ENCODE data around the gene RBBP5. TPM values are rescaled to one million over a fixed set of nuclear protein-coding genes. Genes with fewer than 3 reads are reported as not detected.

The RBBP5 gene
- total and polyA plus RNA-seq, 2 of the 4 experiments (the other 2 are of a cell fraction) = 7.3 to 37.5 TPM

- no peaks in the 10 kb centered on the region for H3K9me3 ChIP-seq (ENCODE audit: control insufficient read depth, insufficient read depth, low read length)
- no peaks in the 10 kb centered on the region for H3K36me3 ChIP-seq (ENCODE audit: control insufficient read depth, insufficient read depth, low read length)
- intact Hi-C loops (cut with micrococcal nuclease) (no loop called here), dilution Hi-C loops (cut with HindIII; ENCODE audit: low sequenced_read_pairs, unreplicated experiment) (no loop called here), in situ Hi-C loops (cut with MboI; ENCODE audit: low sequenced_read_pairs) (no loop called here)
- H3K56ac ChIP-seq (ENCODE audit: extremely low read depth, insufficient read depth, low read length) = no peak overlapping the region
- ChIA-PET CTCF (no interaction called here), POLR2A (ENCODE audit: unreplicated experiment) (no interaction called here)
- no peak overlapping the region for H2BK5ac ChIP-seq (ENCODE audit: low read depth, low read length, poor library complexity, severe bottlenecking)
- WGBS, 2 experiments (ENCODE audit: extremely low coverage in 2 of 2, insufficient read length in 1 of 2) = no CpG with 5 or more reads among the region's 9 CpGs
- H3K9me1 ChIP-seq (ENCODE audit: insufficient read depth, low read length) = no peaks in the 10 kb centered on the region
- no peaks in the 10 kb centered on the region for H3K79me1 ChIP-seq (ENCODE audit: low read depth in 1 of 2, low read length in 2 of 2)
- no peak overlapping the region for H2AFZ ChIP-seq (replicated peaks; ENCODE audit: low read length, poor library complexity)
- DNase-seq = no peak
- H2BK20ac ChIP-seq (ENCODE audit: low read depth, low read length) = no peak overlapping the region
- no peak overlapping the region for H3K14ac ChIP-seq (replicated peaks; ENCODE audit: low read depth, low read length)
- H3K27me3 ChIP-seq (ENCODE audit: control insufficient read depth, insufficient read depth, low read length) = peaks cover 28% of the 10 kb centered on the region
- no peak overlapping the region for H4K8ac ChIP-seq (ENCODE audit: low read depth in 2 of 2, low read length in 2 of 2)
- no peak overlapping the region for H3K23ac ChIP-seq (ENCODE audit: low read depth, low read length)
- H3K18ac ChIP-seq (ENCODE audit: low read depth, low read length) = no peak overlapping the region
- TF ChIP-seq CEBPB (IDR thresholded peaks at IDR 0.05; ENCODE audit: low read depth, low read length) (no peak), MXI1 (IDR thresholded peaks at IDR 0.05; ENCODE audit: borderline replicate concordance, low read depth, low read length) (no peak), ELK1 (IDR thresholded peaks at IDR 0.05; ENCODE audit: borderline replicate concordance, low read depth, low read length) (no peak), MAZ (IDR thresholded peaks at IDR 0.05; ENCODE audit: borderline replicate concordance, low read depth, low read length) (no peak), BHLHE40 (IDR thresholded peaks at IDR 0.05; ENCODE audit: low read depth, low read length) (no peak), NFE2L2 (IDR thresholded peaks at IDR 0.05; ENCODE audit: low read depth, low read length) (no peak), CTCF (conservative IDR thresholded peaks at IDR 0.05; ENCODE audit: low read depth, low read length) (no peak), RFX5 (IDR thresholded peaks at IDR 0.05; ENCODE audit: low read depth, low read length) (no peak), POLR2A (IDR thresholded peaks at IDR 0.05; ENCODE audit: low read depth, low read length) (no peak)
- H3K4ac ChIP-seq (ENCODE audit: low read depth, low read length) = no peak overlapping the region
- H2AK5ac ChIP-seq (ENCODE audit: low read depth, low read length) = no peak overlapping the region
- no peak overlapping the region for H3K4me3 ChIP-seq (ENCODE audit: insufficient read depth, low read depth, low read length)
- H4K20me1 ChIP-seq (ENCODE audit: insufficient read depth, low read length) = no peaks in the 10 kb centered on the region
- BruUV-seq (replicated peaks) = no TSS peak
- H3K9ac ChIP-seq (ENCODE audit: low read depth, low read length) = no peak overlapping the region
- H3K4me2 ChIP-seq (ENCODE audit: low read depth, low read length) = no peak overlapping the region
- H4K5ac ChIP-seq (ENCODE audit: low read depth, low read length) = no peak overlapping the region
- no peak overlapping the region for H2AK9ac ChIP-seq (replicated peaks; ENCODE audit: low read depth, low read length, poor library complexity)
- ATAC-seq (ENCODE audit: low read depth) = no peak
- no peak overlapping the region for H4K91ac ChIP-seq (ENCODE audit: insufficient read depth, low read depth, low read length)
- H2BK120ac ChIP-seq (ENCODE audit: low read depth, low read length) = no peak overlapping the region
- no peak overlapping the region for H3K27ac ChIP-seq (ENCODE audit: insufficient read depth, low read length)
- no peak overlapping the region for H2BK15ac ChIP-seq (ENCODE audit: low read depth, low read length)
- no peaks in the 10 kb centered on the region for H3K4me1 ChIP-seq (ENCODE audit: control insufficient read depth, insufficient read depth, low read length)
These were observed 84.2 kb downstream of the RBBP5 start for GRCh38 chr1:205037539-205037938.

Data from IMR-90 (cell line).